WI38 (cell line): ENCODE measurements around the gene RAPGEF2.

Experiments
- H3K4me3 ChIP-seq: 2 replicates; pipeline ENCODE4 v1.5.1; 2011; ENCODE audit warnings: low read depth, mild to moderate bottlenecking, control low read depth, low read length
- TF ChIP-seq, protein P1 (sequence below): IDR thresholded peaks from 2 replicates; pipeline ENCODE4 v1.5.1; 2012; ENCODE audit warnings: low read depth, mild to moderate bottlenecking, control low read depth, low read length

RAPGEF2 gene

DNA sequence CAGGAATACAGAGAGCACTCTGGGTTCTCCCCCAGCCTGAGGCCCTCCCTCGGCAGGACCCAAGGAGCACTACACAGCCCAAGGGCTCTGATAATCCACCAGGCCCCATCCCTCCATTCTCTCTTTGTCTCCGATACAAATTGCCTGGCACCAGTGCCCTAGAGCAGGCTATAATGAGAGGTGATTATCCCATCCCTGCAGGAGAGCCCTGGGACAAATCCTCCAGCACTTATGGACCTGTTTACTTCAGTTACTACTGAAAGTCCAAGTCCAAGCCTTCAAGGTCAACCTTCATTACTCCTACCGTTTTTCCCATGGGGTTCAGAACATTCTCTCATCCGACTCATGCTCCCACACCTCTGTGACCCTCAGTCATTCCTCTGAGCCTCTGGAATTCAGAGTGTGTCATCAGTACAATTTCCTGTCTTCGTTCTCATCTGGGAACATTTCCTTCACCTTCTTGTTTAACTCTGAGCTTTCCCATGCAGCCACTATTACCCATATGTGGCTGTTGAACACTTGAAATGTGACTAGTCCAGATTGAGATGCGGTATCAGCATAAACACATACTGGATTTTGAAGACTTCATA lies 299.0 kb downstream of the RAPGEF2 start:
- H3K4me3 ChIP-seq: no peak overlapping the region
- TF ChIP-seq, protein P1, sequence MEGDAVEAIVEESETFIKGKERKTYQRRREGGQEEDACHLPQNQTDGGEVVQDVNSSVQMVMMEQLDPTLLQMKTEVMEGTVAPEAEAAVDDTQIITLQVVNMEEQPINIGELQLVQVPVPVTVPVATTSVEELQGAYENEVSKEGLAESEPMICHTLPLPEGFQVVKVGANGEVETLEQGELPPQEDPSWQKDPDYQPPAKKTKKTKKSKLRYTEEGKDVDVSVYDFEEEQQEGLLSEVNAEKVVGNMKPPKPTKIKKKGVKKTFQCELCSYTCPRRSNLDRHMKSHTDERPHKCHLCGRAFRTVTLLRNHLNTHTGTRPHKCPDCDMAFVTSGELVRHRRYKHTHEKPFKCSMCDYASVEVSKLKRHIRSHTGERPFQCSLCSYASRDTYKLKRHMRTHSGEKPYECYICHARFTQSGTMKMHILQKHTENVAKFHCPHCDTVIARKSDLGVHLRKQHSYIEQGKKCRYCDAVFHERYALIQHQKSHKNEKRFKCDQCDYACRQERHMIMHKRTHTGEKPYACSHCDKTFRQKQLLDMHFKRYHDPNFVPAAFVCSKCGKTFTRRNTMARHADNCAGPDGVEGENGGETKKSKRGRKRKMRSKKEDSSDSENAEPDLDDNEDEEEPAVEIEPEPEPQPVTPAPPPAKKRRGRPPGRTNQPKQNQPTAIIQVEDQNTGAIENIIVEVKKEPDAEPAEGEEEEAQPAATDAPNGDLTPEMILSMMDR: no peak
